Left renal pelvis (tissue), 4 donors: ENCODE results near the gene ZSWIM5. TPM values are rescaled to one million over a fixed set of nuclear protein-coding genes. Genes with fewer than 3 reads are reported as not detected.

Experiments
- DNase-seq, 4 donors: peaks; one replicate each; pipeline ENCODE4 v3.0.0-alpha.2; 2013; ENCODE audit warnings: low read depth in 4 of 4, low spot score in 3 of 4
- polyA plus RNA-seq, 4 donors: library from polyadenylated mRNA; unstranded; fragments of 120-200 nt; gene quantifications; one replicate each; pipeline ENCODE4 v1.2.1, GENCODE V29; 2013; ENCODE audit not compliant: insufficient read length in 4 of 4

ZSWIM5 gene
- polyA plus RNA-seq, 4 donors = 4.1 to 7.9 (median 6.8) TPM

DNA sequence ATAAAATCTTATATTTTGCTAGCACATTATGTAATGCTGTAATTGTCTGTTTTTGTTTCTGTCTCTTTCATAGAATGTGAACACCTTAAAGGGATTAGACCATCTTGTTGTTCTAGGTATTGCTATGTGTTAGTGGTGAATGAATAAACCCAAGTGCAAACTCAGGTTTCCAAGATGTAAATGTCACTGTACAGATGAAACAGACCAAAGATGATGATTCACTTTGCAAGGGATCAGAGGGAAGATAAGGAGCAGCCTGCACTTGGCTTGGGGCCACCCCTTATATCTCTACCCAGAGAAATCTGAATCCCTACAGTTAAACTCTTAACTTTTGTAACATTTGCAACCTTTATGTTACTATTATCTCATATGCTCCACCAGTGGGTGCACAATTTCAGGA lies 168.9 kb downstream of the ZSWIM5 start:
- no peak for DNase-seq

DNA sequence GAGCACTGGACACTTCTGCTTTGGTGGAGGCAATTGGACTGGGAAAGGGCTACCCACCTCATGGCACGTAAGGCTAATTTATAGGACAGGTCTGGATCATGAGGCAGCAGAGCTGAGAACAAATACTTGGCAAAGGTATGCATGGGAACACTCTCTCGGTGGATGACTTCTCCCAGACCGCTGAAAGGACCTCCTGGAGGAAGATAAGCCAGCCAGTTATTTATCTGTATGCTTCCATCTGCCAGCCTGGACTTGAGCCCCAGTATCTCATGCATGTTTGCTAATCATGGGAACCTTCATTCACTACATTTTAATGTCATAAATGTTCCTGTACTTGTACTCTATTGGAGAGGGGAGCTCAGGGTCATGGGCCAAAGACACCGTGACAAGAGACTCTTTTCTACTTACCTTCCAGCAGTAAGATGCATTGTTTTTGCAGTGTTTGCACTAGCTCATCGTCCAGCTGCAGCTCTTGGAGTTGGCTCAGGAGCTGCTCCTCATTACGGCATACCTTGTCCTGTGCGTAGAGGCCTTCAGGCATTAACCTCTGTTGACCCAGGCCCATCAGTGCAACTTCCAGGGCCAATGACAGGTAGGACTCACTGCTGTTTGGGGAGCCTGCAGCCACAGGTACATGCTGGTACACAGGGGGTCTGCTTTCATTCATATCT lies 170.6 kb downstream of the ZSWIM5 start:
- DNase-seq = no peak

DNA sequence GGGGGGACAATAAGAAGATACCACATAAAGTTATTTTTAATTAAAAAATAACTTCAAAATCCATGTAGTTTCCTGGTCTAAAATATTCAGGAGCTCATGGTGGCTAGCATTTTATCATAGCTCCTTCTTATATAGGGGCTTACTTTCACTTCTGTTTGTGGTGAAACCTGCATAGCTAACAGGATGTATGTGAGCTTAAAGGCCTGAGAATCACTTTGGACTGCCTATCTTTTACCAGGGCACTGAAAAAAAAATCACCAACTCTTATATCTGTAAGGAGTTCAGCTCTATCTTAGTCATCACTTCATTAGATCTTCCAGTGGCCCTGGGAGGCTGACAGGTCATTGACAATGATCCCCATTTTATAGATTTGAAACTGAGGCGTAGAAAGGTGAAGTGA lies 173.0 kb downstream of the ZSWIM5 start:
- no peak for DNase-seq

DNA sequence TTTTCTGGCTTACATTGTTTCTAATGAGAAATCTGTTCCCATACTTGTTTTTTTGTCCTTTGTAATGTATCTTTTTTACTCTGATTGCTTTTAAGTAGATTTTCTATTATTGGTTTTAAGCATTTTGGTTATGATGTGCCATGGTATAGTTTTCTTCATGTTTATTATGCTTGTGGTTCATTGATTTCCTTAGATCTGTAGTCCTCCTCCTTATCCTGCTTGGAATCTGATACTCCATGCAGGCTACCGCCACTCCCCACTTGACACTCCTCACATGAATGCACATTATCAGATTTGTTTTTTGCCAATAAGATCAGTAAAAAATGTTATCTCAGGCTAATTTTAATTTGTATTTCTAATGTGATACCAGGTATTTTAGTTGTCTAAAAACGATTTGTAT lies 173.6 kb downstream of the ZSWIM5 start:
- no peak for DNase-seq

DNA sequence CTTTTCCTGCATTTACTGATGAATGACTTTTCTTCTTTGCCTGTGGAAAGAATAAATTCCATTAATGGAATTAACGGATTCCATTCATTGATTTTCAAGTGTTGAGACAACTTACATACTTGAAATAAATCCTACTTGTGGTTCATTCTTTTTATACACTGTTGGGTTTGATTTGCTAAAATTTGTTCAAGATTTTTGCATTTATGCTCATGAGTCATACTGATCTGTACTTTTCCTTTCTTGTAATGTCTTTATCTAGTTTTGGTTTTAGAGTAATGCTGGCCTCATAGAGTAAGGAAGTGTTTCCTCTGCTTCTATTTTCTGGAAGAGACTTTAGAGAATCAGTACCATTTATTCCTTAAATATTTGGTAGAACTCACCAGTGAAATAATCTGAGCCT lies 180.0 kb downstream of the ZSWIM5 start:
- no peak for DNase-seq

DNA sequence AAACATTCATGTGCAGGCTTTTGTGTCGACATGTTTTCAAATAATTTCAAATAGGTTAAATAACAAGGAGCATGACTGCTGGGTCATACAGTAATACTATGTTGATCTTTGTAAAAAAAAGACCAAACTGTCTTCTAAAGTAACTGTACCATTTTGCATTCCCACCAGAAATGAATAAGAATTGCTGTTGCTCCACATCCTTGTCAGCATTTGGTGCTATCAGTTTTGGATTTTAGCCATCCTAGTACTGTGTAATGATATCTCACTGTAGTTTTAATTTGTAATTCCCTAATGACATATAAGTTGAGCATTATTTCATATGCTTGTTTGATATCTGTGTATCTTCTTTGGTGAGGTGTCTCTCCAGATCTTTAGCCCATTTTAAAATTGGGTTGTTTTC lies 182.7 kb downstream of the ZSWIM5 start:
- DNase-seq = no peak

DNA sequence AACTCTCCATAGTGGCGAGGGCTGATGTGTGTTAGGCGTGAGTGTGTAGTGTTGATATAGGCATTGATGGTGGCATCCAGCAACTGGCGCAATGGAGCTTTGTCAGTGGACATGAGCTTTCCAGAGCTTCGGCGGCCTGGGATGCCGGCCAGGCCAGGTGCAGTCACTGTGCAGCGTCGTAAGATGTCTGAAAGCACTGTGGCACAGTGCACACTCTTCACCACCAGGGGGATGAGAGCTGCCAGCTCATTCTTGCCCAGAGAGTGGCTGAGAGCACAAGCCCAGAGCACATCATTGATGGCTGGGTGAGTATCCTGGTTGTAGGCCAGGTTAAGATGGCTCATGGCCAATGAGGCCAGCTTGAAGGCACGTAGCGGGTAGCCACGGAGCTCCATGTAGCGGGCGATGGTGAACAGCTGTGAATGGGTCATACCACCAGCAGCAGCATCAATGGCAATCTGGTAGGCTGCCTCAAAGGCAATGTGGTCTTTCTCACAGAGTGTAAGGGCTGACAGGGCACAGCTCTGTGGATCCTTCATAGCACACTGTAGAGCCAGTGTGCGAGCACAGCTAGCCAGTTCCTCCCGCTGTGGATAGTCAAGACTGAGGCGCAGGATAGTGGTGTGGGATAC lies 187.7 kb downstream of the ZSWIM5 start:
- no peak for DNase-seq

DNA sequence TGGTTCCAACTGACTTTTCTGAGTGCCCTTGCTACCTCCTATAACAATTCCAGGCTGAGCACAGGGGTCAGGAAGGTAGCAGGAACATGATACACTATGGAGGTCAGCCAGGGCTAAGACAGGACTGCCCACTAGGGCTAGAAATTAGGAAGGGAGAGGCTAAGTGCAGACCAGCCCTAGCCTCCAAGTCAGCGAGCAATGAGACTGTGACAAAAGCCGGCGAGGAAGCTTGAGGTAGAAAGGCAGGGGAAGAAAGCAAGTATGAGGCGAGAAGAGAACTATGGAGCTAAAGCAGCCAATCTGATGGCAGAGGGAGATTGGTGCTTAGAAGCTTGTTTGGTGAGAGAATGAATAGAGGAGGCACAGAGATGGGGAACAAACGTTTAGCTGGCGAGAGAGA lies 189.6 kb downstream of the ZSWIM5 start:
- DNase-seq = no peak

DNA sequence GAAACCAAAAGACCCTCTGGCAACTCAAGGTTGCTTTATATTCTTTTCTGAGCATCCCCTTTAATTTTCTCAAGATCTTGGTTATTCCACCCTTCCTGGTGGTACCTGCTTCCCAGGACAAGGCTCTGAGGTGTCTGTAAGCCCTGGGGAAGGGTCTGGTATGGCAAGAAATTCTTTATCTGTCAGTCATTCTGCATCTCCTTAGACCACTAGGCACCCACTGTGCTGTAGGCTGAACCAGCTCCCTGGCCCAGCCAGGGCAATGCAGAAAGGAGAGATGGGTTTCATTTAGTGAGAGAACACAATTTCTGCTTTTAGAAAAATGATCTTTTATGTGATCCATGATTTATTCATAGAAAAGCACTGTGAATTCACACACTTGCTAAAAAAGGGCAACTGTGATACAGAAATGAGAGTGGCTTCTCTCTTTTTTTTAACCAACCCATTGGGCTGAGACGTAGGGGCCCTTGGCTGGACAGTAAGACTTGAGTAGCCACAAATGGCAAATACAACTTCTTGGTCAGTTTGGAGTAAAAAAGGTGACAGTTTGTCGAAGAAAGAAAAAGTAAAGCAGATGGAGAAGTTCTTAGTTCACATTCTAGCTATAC lies 190.2 kb downstream of the ZSWIM5 start:
- DNase-seq = no peak

DNA sequence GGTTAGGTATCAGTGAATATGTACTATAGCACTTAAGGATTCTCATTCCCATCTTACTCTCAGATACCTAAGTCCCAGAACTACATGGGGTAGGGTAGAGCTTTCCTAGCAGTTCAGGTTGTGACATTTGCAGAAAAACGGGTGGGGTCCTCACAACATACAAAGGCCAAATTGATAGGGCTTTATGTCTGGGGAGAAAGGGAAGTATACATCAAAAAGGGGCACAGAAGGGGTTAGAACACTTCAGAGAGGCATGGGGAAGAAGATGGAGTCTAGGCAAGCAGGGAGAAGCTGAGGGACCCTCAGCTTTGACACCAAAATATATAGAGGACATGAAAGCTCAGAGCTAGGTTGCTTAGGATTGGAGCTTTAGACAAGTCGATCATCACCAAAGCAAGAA lies 190.7 kb downstream of the ZSWIM5 start:
- DNase-seq = no peak

DNA sequence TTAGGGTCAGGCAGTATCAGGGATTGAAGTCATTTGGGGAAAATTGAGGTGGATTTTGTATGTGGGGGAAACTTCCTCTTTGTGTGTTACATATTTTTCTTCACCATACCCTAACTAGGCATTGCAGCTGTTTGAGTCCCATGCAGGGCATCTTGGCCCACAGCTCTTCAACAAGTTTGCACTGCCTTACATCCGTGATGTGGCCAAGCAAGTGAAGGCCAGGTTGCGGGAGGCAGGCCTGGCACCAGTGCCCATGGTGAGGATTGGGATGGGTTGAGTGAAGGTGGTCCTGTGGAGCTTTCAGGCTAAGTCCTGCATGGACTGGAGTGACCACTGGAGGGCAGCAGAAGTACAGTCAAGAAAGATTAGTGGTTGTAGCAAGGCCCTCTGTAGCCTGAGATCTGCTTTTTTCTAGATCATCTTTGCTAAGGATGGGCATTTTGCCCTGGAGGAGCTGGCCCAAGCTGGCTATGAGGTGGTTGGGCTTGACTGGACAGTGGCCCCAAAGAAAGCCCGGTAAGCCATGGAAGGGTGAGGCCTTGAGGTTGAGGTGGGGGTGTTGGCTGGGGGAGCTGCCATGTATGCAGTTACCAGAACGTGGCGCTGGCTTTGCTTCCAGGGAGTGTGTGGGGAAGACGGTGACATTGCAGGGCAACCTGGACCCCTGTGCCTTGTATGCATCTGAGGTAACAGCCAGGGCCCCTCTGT lies 191.9 kb downstream of the ZSWIM5 start:
- peak; percentile 62 to 73 (median 65) for DNase-seq

DNA sequence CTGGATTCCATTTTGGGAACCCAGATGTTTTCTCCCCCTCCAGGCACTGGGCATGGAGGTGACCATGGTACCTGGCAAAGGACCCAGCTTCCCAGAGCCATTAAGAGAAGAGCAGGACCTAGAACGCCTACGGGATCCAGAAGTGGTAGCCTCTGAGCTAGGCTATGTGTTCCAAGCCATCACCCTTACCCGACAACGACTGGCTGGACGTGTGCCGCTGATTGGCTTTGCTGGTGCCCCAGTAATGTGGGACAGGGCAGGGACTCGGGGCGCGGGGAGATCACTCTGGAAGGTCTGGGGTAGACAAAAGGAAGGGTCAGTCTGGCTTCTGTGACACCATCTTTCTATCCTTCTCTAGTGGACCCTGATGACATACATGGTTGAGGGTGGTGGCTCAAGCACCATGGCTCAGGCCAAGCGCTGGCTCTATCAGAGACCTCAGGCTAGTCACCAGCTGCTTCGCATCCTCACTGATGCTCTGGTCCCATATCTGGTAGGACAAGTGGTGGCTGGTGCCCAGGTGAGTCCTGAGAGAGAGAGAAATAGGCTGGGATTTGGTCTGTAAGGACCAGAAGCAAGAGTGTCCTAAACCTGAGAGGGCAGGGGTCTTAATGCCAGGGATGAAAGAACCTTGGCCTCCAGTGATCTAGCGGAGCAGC lies 192.7 kb downstream of the ZSWIM5 start:
- DNase-seq = no peak

DNA sequence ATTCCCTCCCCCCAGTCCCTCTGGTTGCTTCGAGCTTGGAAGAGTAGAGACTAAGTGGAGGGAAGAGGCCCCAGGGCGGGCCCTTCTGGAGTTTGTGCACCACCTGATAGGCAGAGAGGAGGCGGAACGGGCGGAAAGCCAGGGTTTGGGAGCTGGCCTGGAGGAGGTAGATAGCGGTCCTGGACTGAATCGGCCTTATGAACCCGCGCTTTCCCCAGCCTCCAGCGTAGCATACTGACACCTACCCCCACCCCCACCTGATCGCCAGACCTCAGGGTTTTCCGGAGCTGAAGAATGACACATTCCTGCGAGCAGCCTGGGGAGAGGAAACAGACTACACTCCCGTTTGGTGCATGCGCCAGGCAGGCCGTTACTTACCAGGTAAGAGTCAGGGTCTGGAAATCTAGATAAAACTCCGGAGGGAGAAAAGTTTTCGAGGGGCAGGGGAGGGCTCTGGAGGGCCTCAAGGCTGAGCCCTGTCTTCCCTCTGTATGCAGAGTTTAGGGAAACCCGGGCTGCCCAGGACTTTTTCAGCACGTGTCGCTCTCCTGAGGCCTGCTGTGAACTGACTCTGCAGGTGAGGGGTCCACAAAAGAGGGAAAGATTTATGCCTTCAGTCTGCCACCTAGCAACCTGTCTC lies 193.6 kb downstream of the ZSWIM5 start:
- no peak for DNase-seq

DNA sequence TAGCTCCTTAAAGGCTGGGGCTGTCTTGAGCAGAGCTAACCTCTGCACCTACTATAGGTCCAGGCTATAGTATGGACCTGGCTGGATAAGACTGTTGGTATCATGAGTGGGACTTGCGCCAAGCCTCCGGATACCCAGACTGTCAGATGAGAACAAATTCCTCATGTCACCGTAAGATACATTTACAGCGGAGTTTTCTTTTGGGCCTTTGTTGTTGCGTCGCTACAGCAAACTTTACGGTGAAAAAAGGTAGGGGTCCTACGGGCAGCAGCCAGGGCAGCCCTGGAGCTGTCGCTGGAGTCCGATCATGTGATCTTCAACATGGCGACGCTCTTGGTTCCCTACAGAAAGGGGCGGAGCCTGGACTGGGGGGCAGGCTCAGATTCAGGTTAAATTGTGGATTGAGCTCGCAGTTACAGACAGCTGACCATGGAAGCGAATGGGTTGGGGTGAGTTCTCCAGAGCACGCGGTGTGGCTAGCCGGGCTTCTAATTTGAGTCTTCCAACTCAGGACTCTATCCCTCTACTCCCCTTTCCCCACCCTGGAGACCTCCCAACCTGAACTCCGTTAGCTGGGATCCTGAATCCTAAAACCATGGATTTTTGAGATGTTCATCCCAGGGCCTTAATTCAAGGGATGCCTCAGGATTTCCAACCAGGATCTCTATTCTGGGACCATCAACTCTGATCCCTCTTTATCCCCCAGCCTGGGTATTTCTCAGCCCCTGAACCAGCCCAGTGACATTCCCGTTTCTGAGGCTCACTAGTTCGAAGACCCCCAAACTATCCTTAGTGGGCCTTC lies 194.4 kb downstream of the ZSWIM5 start, which contains the start of gene UROD:
Gene UROD, plus strand, starts transcription at position 418 of the 802 bp plus-strand sequence. Its CDS starts 12 bp downstream, at position 430.
- DNase-seq = peak; percentile 82 to 91 (median 88)

DNA sequence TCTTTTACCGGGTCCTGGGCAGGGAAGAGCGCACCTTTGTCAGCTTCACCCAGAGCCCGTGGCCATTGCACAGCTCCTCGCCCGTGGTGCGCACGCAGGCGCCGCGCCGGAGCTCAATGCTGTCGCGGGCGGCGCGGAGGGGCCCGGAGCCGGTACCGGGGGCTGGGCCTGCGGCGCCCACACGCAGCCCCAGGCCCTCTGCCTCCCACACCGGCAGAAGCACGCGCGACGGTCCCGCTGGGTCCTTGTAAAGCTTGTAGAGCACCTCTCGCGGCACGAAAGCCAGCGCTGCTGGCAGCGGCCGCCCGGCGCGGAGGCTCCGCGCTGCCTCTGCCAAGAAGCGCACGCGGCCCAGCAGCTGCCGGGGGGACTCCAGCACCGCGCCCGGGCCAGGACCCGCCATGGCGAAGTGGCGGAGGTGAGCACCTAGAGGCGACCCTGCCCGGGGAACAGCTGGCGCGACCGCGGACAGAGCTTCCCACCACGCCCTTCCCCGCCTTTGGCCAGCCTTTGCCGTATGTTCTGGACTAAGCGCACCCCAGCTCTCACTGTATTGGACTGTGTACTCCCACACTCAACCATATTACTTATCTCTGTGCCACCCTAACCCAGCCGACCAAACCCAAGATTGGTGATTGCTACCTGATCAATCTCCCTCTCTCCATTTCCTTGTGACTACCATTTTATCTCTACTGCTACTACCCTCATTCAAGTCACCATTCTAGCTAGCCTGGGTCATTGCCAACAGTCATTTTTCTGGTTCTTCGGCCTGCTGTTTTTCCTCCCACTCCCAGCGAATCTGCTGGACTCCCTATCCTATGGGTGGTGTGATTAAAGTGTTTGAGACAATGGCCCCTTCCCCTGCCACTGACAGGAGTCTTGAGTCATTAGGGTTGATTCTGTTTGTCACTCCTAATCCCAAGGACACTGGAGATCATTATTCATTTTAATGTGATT lies 195.3 kb downstream of the ZSWIM5 start, which contains the start of gene HECTD3:
Gene HECTD3, minus strand, starts transcription at position 470 of the 957 bp plus-strand sequence. Its CDS starts 67 bp downstream, at position 403.
- DNase-seq = peak in 3 of 4 donors; percentile 46 to 63 (median 62)

DNA sequence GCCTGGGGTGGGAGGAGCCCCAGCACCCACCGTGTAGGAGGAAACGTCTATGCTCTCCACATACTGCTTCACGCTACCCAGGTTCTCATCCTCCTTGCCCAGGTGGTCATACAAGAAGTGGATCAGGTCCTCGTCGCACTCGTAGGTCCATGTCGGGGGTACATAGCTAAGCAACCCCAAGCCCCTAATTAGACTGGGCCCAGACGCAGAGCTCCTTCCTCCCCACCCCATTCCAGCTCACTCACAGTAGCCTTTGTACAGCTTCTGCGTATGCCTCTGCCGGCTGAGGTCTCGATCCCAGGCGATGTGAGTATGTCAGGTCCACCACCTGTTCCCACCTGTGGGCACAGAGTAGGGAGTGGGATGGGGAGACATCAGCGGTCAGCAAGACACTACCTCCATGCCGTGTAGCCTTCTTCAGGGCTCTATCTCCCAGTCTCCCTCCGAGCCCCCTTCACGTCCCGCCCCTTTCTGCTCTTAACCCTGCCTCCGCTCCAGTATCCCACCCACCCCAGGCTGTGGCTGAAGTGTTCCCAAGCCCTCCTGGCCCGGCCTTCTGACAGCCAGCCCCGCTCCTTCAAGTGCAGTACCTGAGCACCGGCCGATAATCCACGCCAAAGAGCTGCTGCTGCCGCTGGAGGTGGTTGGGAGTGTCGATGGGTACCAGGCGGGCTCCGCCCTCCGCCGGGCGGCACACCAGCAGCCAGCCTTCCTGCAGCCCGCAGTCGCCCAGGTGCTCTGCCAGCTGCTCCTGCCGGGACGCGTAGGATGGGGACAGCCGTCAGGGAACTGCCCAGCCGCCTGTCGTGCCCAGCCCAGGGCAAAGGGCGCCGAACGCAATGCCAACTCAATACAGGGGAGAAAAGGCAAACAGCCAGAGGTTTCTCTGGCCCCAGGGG lies 196.2 kb downstream of the ZSWIM5 start:
- DNase-seq = no peak

DNA sequence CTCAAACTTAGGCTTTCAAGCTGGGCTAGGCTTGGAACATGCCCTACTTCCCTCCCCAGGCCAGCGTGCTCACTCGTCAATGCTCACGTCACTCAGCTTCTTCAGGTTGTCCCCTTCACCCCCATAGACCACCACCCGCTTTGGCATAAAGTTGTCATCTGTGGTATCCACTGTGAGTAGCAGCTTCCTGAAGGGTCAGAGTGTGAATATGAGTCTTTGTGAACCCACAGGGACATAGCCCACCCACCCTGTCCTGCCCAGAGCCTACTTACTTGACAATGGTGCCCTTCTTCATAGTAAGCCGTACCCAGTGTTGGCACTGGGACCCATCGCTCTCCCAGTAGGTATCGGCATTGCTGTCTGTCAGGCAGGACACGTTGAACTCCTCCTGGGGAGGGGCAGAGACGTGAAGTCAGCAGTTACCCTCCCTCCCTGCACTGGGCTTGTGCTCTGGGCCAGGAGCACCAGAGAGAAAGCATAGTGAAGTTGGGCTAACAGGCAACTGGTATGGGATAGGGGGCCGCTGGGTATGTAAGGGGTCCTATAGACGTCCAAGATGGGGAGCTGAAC lies 197.0 kb downstream of the ZSWIM5 start:
- no peak for DNase-seq
